ENCODE measurements around the gene CTNNBL1.

DNA sequence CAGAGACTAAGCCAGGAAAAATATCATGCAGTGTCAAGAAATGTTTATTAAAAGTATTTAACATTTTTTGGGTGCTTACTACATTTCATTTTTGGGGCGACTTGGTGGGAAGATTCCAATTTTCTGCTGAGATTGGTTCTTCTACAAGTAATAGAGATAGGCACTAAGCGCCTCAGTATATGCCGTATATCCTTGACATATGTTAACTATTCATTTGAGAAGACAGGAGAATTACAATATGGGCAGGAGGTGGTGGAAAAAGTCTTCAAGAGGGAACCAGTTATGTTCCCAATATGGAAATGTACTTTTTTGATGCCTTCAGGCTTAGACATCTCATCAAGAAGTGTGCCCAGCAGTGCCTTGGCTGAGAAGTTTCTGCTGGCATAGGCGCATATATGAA, 6.5 kb downstream of the CTNNBL1 start:
- TF ChIP-seq EZH2 (IDR thresholded peaks at IDR 0.05; ENCODE audit: insufficient read depth, poor library complexity, severe bottlenecking) (no peak), EZH2phosphoT487 (IDR thresholded peaks at IDR 0.05; ENCODE audit: insufficient read depth, low read depth) (no peak)

Data from GM23248 (cell line).